ENCODE data around the gene PTPRCAP.
A peak's percentile ranks its signal among the peaks of the same experiment; 100 is the strongest.

PTPRCAP gene

DNA sequence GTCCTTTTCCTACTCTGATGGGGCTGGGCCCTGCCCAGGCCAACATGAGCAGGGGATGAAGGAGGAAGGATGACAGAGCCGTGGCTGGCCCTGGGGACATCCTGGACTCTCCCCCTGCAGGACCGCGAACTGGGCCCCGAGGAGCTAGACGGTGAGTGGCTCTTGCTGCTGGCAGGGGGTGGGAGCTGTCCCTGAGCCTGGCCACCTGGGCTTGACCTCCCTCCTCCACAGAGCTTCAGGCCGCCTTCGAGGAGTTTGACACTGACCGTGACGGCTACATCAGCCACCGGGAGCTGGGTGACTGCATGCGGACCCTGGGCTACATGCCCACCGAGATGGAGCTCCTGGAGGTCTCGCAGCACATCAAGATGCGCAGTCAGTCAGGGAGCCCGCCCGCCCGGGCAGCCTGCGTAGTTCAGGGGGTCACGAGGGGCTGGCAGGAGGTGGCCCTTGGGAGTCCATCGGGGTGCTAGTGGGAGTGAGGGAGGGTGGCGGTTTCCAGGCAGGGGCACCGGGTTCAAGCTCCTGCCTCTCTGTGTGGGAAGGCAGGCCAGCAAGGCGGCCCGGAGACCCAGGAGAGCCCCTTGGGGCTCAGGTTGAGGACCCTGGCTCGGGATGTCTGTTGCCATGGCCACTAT lies 18.7 kb upstream of the PTPRCAP start:
- in situ Hi-C loops (cut with MboI; ENCODE audit: low sequenced_read_pairs) = no loop called here
- no peaks in the 10 kb centered on the region for H3K36me3 ChIP-seq (replicated peaks)
- H3K4me1 ChIP-seq = no peaks in the 10 kb centered on the region
- H3K27me3 ChIP-seq (ENCODE audit: low read depth) = no peaks in the 10 kb centered on the region
- no peak for DNase-seq (ENCODE audit: low spot score in 2 of 2)
- no peak overlapping the region for H3K4me3 ChIP-seq
- no peaks in the 10 kb centered on the region for H3K9me3 ChIP-seq

DNA sequence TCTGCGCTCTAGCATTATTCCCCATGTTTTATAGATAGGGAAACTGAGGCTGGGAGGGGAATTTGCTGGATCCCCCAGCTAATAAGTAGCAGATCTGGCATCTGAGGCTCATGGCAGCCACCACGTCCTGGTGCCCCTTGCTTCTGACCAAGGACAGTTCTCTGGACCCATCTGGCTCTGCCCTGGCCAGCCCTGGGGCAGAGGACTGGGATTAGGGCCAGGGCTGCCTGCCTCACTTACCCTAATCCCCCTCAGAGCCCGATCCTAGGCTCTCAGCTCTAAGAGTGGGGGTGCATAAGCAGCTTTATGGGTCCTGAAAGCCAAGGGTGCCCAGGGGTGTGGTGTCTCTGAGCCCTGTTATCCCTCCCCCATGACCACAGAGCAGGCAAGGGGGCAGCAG lies 17.6 kb upstream of the PTPRCAP start, which contains the start of gene CABP4:
TSS of gene CABP4 (plus strand) at position 301 of the 400 bp plus-strand sequence. CDS start at position 371, 70 bp downstream.
- Histone ChIP-seq H3K36me3 (replicated peaks) (no peaks in the 10 kb centered on the region), H3K4me1 (no peaks in the 10 kb centered on the region), H3K9me3 (no peaks in the 10 kb centered on the region), H3K27me3 (ENCODE audit: low read depth) (no peaks in the 10 kb centered on the region), H3K4me3 (no peak within 1 kb of the TSS)
- no peak for DNase-seq (ENCODE audit: low spot score in 2 of 2)
- in situ Hi-C loops (cut with MboI; ENCODE audit: low sequenced_read_pairs) = no loop called here

DNA sequence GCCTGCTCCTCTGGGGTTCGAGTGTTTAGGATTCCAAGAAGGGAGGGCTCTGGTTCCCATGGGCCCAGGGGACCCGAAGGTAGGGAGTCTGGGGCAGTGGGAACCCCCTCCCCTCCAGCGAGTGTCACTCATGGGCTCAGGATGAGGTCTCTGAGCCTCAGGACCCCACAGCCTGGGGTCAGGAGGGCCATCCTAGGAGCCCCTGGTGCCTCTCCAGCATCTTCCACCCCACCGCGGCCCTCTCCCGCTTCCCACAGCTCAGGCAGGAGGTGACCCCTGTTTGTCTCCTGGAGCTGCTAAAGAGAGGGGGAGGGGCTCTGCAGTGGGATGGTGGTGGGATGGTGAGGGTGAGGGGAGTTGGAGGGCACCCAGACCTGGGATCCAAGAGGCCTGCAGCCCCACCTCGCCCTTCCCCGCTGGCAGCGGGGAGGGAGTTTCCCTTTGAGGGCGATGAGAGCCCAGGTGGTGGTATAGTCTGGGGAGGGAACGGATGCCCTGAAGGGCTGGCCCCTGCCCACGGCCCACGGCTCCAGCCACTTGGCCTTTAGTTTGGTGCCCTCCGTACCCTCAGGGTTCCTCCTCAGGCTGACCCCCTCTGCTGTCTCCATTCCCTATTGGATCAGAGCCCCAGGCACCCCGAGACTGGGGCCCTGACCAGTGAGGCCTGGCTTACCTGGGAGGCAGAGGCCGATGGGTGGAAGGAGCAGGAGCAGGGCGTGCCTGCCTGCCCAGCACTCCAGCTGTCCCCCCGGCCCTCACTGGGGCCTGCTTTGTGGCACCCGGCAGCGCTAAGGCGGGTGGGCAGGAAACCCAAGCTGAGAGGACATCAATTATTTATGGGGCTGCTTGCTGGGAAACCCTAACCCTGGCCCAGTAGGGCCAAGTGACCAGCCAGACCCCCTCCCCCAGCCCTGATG lies 16.6 kb upstream of the PTPRCAP start:
- Histone ChIP-seq H3K27me3 (ENCODE audit: low read depth) (no peaks in the 10 kb centered on the region), H3K4me1 (no peaks in the 10 kb centered on the region), H3K4me3 (no peak overlapping the region), H3K9me3 (no peaks in the 10 kb centered on the region), H3K36me3 (replicated peaks) (no peaks in the 10 kb centered on the region)
- no peak for DNase-seq (ENCODE audit: low spot score in 2 of 2)
- in situ Hi-C loops (cut with MboI; ENCODE audit: low sequenced_read_pairs) = no loop called here

DNA sequence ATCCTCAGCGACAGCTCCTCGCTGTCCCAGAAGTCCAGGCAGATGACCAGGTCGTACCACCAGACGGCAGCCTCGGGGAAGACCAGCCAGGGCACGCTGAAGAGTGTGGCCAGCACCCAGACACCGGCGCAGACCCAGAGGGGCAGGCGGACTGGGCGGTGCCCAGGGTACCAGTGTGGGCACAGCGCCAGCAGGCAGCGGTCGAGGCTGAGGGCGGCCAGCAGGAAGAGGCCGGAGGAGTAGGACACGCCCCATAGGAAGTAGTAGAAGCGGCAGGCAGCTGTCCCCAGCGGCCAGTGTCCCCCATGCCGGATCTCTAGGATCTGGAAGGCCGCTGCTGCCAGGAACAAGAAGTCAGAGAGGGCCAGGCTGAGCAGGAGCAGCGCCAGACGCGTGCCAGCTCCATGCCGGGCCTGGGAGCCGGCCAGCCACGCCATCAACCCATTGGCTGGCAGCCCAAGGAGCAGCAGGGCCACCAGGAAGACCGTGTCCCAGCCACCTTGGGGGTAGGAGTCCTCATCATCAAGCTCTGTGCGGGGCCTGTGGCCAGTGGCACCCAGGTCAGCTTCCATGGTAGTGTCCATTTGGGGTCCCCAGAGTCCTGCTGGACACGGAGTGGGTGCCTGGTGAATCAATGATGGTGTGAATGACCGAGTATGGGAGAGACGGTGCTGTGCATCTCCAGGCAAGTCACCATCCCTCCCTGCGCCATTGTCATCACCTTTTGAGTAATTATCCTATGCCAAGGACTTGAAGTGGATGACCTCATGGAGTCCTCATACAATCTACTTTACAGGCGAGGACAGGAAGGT lies 14.9 kb upstream of the PTPRCAP start, which contains the start of gene GPR152:
TSS of gene GPR152 (minus strand) at position 589 of the 812 bp plus-strand sequence. CDS start at position 584, 5 bp downstream.
- Histone ChIP-seq H3K4me3 (no peak within 1 kb of the TSS), H3K4me1 (no peaks in the 10 kb centered on the region), H3K36me3 (replicated peaks) (no peaks in the 10 kb centered on the region), H3K9me3 (no peaks in the 10 kb centered on the region), H3K27me3 (ENCODE audit: low read depth) (no peaks in the 10 kb centered on the region)
- no peak for DNase-seq (ENCODE audit: low spot score in 2 of 2)
- in situ Hi-C loops (cut with MboI; ENCODE audit: low sequenced_read_pairs) = no loop called here

DNA sequence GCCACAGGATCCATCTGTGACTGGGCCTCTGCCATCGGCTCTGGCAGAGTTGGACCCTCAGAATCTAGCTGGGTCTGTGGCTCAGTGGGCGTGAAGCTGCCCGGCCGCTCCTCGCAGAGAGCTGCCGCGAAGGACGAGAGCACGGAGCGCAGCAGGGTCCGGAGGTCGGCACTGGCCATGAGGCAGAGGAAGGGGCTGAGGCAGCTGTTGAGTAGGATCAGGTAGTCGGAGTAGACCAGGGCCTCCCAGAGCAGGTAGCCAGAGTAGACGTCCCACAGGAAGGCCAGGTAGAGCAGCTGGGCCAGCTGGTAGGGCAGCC lies 14.1 kb upstream of the PTPRCAP start:
- in situ Hi-C loops (cut with MboI; ENCODE audit: low sequenced_read_pairs) = no loop called here
- Histone ChIP-seq H3K36me3 (replicated peaks) (no peaks in the 10 kb centered on the region), H3K4me1 (no peaks in the 10 kb centered on the region), H3K9me3 (no peaks in the 10 kb centered on the region), H3K4me3 (no peak overlapping the region), H3K27me3 (ENCODE audit: low read depth) (no peaks in the 10 kb centered on the region)
- DNase-seq (ENCODE audit: low spot score in 2 of 2) = no peak

DNA sequence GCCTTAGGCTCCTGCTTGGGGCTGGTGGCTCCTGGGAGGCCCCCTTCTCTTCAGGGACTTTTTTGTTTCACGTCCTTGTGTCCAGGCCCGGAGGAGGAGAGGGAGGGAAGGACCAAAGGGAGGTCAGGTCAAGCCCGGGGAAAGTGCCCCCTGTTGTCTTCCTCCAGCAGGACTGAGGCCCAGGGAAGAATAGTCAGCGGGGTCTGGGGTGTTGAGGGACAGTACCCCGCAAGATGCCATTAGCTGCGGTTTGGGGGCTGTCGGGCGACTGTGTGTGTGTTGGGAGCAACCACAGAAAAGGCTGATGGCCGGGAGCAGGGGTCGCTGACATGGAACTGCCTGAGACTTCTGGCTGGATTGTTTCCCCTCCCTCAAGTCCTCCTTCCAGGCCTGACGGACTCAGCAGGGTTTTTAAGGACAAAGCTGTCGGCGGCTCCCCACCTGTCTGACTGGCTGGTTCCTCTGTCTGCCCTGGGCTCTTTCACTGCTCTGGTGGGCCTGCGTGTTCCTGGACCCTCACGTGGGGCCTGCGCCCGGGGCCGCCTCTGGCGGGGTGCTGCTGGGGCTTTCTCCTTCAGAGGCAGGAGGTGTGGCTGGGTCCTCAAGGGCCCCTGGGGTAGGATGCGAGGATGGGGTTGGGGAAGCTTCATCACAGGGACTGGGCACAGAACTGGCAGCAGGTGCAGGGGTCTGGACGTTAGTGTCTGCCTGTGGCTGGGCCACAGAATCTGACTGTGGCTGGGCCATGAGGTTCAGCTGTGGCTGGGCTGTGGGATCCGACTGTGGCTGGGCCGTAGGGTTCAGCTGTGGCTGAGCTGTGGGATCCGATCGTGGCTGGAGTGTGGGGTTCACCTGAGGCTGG lies 13.5 kb upstream of the PTPRCAP start:
- in situ Hi-C loops (cut with MboI; ENCODE audit: low sequenced_read_pairs) = no loop called here
- DNase-seq (ENCODE audit: low spot score in 2 of 2) = no peak
- no peaks in the 10 kb centered on the region for H3K4me1 ChIP-seq

DNA sequence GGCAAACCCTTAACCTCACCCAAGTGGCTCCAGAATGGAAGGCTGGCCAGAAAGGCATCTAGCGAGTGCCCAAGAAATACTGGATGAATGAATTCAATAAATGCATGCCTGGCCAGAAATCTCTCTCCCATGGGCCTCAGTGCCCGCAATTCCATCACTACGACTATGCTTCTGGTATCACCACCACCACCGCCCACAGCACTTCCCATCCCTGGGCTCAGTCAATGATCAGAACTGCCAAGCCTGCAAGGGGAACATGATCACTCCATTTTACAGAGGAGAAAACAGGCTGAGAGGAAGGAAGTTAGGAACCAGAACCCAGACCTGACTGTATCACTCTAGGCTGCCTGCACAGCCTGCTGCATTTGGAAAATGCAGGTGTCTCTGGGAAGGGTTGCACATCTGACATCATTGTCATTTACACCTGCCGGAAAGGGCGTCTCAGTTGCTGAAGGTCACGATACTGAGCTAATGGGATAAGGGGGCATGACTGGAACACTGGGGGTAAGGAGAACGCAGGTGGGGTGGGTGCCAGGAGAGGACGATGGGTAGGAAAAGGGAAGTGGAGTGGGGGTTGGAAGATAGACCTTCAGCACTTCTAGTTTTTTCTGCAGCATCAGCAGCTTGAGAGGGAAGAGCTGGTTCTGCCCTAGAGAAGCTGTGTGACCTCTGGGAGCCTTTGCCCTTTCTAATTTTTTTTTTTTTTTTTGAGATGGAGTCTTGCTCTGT lies 11.8 kb upstream of the PTPRCAP start:
- no peak for DNase-seq (ENCODE audit: low spot score in 2 of 2)
- H3K4me1 ChIP-seq = peaks cover 2% of the 10 kb centered on the region; the same call in 1 of the 2 replicates
- in situ Hi-C loops (cut with MboI; ENCODE audit: low sequenced_read_pairs) = no loop called here

More for the DNA sequence above, 13.5 kb upstream of the PTPRCAP start:
- Histone ChIP-seq H3K27me3 (ENCODE audit: low read depth) (no peaks in the 10 kb centered on the region), H3K9me3 (no peaks in the 10 kb centered on the region), H3K36me3 (replicated peaks) (no peaks in the 10 kb centered on the region), H3K4me3 (no peak overlapping the region)

DNA sequence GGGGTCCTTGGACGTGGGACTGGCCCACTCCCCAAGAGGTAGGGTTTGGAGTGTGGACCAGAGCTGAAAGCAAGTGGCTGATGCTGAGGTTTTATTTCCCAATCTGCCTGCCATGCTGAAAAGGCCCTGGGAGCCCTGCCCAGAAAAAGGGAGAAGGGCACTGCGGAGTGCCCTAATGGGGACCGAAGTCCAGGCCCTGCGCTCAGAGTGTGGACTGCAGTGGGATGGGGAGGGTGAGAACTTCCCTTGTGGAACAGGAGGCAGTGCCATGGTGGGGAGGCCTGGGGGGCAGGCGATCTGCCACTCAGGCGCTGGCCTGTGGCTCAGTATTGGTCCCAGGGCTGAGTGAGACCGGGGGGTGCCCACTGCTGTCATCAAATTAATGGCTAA lies 10.7 kb upstream of the PTPRCAP start:
- Histone ChIP-seq H3K9me3 (no peaks in the 10 kb centered on the region), H3K27me3 (ENCODE audit: low read depth) (no peaks in the 10 kb centered on the region), H3K4me3 (no peak overlapping the region), H3K36me3 (replicated peaks) (no peaks in the 10 kb centered on the region), H3K4me1 (peaks cover 4% of the 10 kb centered on the region; the same call in 1 of the 2 replicates)
- no peak for DNase-seq (ENCODE audit: low spot score in 2 of 2)
- in situ Hi-C loops (cut with MboI; ENCODE audit: low sequenced_read_pairs) = no loop called here

More for the DNA sequence above, 11.8 kb upstream of the PTPRCAP start:
- Histone ChIP-seq H3K27me3 (ENCODE audit: low read depth) (no peaks in the 10 kb centered on the region), H3K4me3 (no peak overlapping the region), H3K36me3 (replicated peaks) (no peaks in the 10 kb centered on the region), H3K9me3 (no peaks in the 10 kb centered on the region)

DNA sequence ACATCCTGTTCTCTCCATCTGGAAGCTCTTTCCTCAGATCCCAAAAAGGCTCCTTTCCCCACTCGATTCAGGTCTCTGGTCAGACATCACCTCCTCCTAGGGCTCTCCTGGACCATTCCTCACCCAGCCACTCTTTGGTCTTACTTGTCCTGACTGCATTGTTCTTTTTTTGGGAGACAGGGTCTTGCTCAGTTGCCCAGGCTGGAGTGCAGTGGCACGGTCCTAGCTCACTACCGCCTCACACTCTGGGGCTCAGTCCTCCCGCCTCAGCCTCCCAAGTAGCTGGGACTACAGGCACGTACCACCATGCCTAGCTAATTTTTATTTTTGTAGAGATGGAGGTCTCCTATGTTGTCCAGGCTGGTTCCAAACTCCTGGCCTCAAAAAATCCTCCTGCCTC lies 8.0 kb upstream of the PTPRCAP start:
- Histone ChIP-seq H3K4me1 (peaks cover 4% of the 10 kb centered on the region; the same call in 1 of the 2 replicates), H3K27me3 (ENCODE audit: low read depth) (no peaks in the 10 kb centered on the region), H3K36me3 (replicated peaks) (peaks cover 7% of the 10 kb centered on the region; the same call in 1 of the 2 replicates), H3K9me3 (no peaks in the 10 kb centered on the region), H3K4me3 (no peak overlapping the region)
- in situ Hi-C loops (cut with MboI; ENCODE audit: low sequenced_read_pairs) = no loop called here
- DNase-seq (ENCODE audit: low spot score in 2 of 2) = no peak

DNA sequence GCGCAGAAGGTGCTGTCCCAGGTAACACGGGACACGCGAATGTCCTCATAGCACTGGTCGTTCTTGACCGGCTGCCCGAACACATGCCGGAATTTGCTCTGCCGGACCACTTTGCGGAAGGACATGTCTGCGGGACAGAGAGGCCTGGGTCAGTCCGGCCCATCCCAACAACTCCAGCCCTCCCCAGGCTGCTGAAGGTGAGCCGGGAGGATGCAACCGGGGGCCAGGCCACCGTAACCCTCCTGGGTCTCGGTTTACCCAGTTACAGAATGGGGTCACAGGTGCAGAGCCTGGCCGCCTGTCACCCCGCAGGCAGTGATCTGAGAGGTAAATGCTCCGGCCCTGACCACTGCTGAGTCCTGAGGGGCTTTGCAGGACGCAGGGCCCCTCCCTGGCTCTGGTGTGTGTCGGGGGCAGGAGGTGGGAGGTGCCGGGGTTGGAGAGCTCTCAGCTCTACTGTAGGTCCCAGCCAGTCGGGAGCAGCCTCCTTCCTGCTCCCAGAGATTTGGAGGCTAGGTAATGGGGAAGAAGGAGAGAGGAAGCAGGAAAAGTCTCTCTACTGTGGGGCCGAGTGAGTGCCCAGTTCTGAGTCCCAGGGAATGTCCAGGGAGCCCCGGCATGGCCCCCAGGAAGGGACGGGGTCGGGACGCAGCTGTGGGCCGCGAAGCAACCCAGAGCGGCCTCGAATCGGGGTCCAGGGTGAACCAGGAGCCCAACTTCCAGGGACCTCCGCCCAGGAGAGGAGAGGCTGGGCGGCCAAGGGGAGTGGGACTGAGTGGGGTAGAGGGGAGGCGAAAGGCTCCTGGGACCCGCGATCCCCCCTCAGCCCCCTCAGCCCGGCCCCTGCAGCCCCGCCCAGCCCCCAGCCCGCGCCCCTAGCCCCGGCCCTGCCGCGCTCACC lies 5.3 kb upstream of the PTPRCAP start:
- Histone ChIP-seq H3K27me3 (ENCODE audit: low read depth) (no peaks in the 10 kb centered on the region), H3K36me3 (replicated peaks) (peaks cover 17% of the 10 kb centered on the region), H3K4me3 (peak overlapping the region; percentile 64), H3K4me1 (peaks cover 4% of the 10 kb centered on the region; the same call in 1 of the 2 replicates), H3K9me3 (no peaks in the 10 kb centered on the region)
- DNase-seq (ENCODE audit: low spot score in 2 of 2) = no peak
- in situ Hi-C loops (cut with MboI; ENCODE audit: low sequenced_read_pairs) = no loop called here

DNA sequence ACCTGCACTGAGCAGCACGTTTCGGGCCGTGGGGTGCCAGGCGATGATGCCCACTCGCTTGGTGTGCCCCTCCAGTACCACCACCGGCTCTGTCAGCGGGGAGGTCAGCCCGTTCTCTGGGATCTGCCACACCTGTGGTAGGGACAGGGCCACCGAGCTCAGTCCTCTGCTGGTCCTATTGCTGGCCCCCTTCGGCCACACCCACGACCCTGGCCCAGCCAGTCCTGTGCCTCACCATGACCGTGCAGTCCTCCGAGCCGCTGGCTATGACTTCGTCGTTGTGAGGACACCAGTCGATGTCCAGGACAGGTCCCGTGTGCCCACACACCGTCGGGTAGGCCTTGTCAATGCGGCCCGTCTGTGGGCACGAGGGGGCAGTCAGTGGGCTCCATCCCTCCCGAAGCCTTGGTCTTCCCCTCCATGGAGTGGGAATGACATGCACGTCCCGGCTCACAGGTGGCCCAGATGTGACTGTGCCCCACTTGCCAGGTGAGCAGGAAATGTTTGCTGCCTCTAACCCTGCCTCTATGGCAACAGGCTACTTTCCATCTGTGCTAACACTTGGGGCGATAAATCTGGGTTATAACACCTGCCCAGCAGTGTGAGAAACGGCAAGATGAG lies 4.4 kb upstream of the PTPRCAP start:
- DNase-seq (ENCODE audit: low spot score in 2 of 2) = no peak
- H3K4me3 ChIP-seq = no peak overlapping the region
- H3K9me3 ChIP-seq = no peaks in the 10 kb centered on the region
- peaks cover 4% of the 10 kb centered on the region; the same call in 1 of the 2 replicates for H3K4me1 ChIP-seq
- peaks cover 23% of the 10 kb centered on the region for H3K36me3 ChIP-seq (replicated peaks)
- H3K27me3 ChIP-seq (ENCODE audit: low read depth) = no peaks in the 10 kb centered on the region
- in situ Hi-C loops (cut with MboI; ENCODE audit: low sequenced_read_pairs) = no loop called here
